ENCODE data around the gene CXorf38.

DNA sequence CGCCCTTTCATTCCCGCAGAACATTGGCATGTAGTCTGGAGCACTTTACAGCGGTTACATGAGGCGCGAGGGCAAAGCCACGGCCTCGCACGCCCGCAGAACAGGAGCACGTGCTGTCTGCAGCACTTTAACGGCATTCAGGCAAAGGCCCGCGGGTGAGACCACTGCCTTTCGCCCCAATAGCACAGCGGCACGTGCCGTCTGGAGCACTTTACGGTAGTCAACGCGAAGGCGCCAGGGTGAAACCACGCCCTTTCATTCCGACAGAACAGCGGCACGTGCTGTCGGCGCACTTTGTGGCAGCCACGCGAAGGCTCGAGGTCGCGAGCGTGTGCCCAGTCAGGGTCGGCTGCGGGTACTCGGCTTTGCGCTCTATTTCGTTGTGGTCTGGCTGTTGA, 24.2 kb downstream of the CXorf38 start, which contains the start of gene MPC1L:
- TF ChIP-seq, protein P1, sequence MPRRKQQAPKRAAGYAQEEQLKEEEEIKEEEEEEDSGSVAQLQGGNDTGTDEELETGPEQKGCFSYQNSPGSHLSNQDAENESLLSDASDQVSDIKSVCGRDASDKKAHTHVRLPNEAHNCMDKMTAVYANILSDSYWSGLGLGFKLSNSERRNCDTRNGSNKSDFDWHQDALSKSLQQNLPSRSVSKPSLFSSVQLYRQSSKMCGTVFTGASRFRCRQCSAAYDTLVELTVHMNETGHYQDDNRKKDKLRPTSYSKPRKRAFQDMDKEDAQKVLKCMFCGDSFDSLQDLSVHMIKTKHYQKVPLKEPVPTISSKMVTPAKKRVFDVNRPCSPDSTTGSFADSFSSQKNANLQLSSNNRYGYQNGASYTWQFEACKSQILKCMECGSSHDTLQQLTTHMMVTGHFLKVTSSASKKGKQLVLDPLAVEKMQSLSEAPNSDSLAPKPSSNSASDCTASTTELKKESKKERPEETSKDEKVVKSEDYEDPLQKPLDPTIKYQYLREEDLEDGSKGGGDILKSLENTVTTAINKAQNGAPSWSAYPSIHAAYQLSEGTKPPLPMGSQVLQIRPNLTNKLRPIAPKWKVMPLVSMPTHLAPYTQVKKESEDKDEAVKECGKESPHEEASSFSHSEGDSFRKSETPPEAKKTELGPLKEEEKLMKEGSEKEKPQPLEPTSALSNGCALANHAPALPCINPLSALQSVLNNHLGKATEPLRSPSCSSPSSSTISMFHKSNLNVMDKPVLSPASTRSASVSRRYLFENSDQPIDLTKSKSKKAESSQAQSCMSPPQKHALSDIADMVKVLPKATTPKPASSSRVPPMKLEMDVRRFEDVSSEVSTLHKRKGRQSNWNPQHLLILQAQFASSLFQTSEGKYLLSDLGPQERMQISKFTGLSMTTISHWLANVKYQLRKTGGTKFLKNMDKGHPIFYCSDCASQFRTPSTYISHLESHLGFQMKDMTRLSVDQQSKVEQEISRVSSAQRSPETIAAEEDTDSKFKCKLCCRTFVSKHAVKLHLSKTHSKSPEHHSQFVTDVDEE (CRISPR knock-in tag; IDR thresholded peaks at IDR 0.05): no peak
- TF ChIP-seq, protein P2, sequence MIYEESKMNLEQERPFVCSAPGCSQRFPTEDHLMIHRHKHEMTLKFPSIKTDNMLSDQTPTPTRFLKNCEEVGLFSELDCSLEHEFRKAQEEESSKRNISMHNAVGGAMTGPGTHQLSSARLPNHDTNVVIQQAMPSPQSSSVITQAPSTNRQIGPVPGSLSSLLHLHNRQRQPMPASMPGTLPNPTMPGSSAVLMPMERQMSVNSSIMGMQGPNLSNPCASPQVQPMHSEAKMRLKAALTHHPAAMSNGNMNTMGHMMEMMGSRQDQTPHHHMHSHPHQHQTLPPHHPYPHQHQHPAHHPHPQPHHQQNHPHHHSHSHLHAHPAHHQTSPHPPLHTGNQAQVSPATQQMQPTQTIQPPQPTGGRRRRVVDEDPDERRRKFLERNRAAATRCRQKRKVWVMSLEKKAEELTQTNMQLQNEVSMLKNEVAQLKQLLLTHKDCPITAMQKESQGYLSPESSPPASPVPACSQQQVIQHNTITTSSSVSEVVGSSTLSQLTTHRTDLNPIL (CRISPR knock-in tag; IDR thresholded peaks at IDR 0.05; ENCODE audit: low read depth): no peak
